Measurements from ENCODE around the gene LRRK2. TPM values are rescaled to one million over a fixed set of nuclear protein-coding genes. Genes with fewer than 3 reads are reported as not detected.

The LRRK2 gene
- total RNA-seq, 1 experiment from 2014 or later = 0.33 TPM

GRCh38 chr12:40233741-40234367 is 9.1 kb downstream of the LRRK2 start:
- Histone ChIP-seq H4K20me1 (ENCODE audit: low read length) (no peaks in the 10 kb centered on the region), H3K36me3 (ENCODE audit: low read depth, low read length) (no peaks in the 10 kb centered on the region), H3K9me3 (ENCODE audit: low read length) (no peaks in the 10 kb centered on the region), H3K27ac (ENCODE audit: low read length) (no peak overlapping the region), H3K4me1 (ENCODE audit: insufficient read depth, low read length) (no peaks in the 10 kb centered on the region), H3K4me3 (ENCODE audit: low read length) (no peak overlapping the region), H2AFZ (ENCODE audit: low read length) (no peak overlapping the region), H3K27me3 (ENCODE audit: low read length) (no peaks in the 10 kb centered on the region), H3K4me2 (ENCODE audit: low read length) (no peak overlapping the region), H3F3A (ENCODE audit: low read length, unreplicated experiment) (no peaks in the 10 kb centered on the region), H3K9ac (ENCODE audit: low read length) (no peak overlapping the region), H3K79me2 (ENCODE audit: low read length) (no peaks in the 10 kb centered on the region), H3K9me2 (replicated peaks; ENCODE audit: low read length) (no peaks in the 10 kb centered on the region)
- DNase-seq (no peak), ATAC-seq (no peak)
- TF ChIP-seq, protein P1, sequence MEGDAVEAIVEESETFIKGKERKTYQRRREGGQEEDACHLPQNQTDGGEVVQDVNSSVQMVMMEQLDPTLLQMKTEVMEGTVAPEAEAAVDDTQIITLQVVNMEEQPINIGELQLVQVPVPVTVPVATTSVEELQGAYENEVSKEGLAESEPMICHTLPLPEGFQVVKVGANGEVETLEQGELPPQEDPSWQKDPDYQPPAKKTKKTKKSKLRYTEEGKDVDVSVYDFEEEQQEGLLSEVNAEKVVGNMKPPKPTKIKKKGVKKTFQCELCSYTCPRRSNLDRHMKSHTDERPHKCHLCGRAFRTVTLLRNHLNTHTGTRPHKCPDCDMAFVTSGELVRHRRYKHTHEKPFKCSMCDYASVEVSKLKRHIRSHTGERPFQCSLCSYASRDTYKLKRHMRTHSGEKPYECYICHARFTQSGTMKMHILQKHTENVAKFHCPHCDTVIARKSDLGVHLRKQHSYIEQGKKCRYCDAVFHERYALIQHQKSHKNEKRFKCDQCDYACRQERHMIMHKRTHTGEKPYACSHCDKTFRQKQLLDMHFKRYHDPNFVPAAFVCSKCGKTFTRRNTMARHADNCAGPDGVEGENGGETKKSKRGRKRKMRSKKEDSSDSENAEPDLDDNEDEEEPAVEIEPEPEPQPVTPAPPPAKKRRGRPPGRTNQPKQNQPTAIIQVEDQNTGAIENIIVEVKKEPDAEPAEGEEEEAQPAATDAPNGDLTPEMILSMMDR (conservative IDR thresholded peaks at IDR 0.05; ENCODE audit: low read depth, low read length) = no peak
- no peak for TF ChIP-seq EZH2phosphoT487 (IDR thresholded peaks at IDR 0.05; ENCODE audit: borderline replicate concordance, low read length)
- no peak for TF ChIP-seq EZH2 (IDR thresholded peaks at IDR 0.05; ENCODE audit: low read length, unreplicated experiment)
- BruUV-seq (replicated peaks) = no TSS peak
- ChIA-PET CTCF (no interaction called here), POLR2A (ENCODE audit: unreplicated experiment) (no interaction called here)
- intact Hi-C loops (cut with micrococcal nuclease) = no loop called here

GRCh38 chr12:40236357-40236850 is 11.6 kb downstream of the LRRK2 start:
- no peak overlapping the region for H3K9ac ChIP-seq (ENCODE audit: low read length)
- H3K27me3 ChIP-seq (ENCODE audit: low read length) = no peaks in the 10 kb centered on the region
- no TSS peak for BruUV-seq (replicated peaks)
- H3K4me2 ChIP-seq (ENCODE audit: low read length) = no peak overlapping the region
- no peaks in the 10 kb centered on the region for H4K20me1 ChIP-seq (ENCODE audit: low read length)
- no peak for DNase-seq
- ChIA-PET POLR2A (ENCODE audit: unreplicated experiment) (no interaction called here), CTCF (no interaction called here)
- H3K79me2 ChIP-seq (ENCODE audit: low read length) = no peaks in the 10 kb centered on the region
- intact Hi-C loops (cut with micrococcal nuclease) = no loop called here
- TF ChIP-seq EZH2phosphoT487 (IDR thresholded peaks at IDR 0.05; ENCODE audit: borderline replicate concordance, low read length) = no peak
- TF ChIP-seq EZH2 (IDR thresholded peaks at IDR 0.05; ENCODE audit: low read length, unreplicated experiment) = no peak
- H3K9me3 ChIP-seq (ENCODE audit: low read length) = no peaks in the 10 kb centered on the region
- H3K4me1 ChIP-seq (ENCODE audit: insufficient read depth, low read length) = no peaks in the 10 kb centered on the region
- ATAC-seq = no peak
- no peak overlapping the region for H3K27ac ChIP-seq (ENCODE audit: low read length)
- H3K36me3 ChIP-seq (ENCODE audit: low read depth, low read length) = no peaks in the 10 kb centered on the region
- no peak overlapping the region for H2AFZ ChIP-seq (ENCODE audit: low read length)
- H3F3A ChIP-seq (ENCODE audit: low read length, unreplicated experiment) = no peaks in the 10 kb centered on the region
- no peaks in the 10 kb centered on the region for H3K9me2 ChIP-seq (replicated peaks; ENCODE audit: low read length)
- no peak overlapping the region for H3K4me3 ChIP-seq (ENCODE audit: low read length)

- no peaks in the 10 kb centered on the region for H3K4me1 ChIP-seq (ENCODE audit: insufficient read depth, low read length)
- H3F3A ChIP-seq (ENCODE audit: low read length, unreplicated experiment) = no peaks in the 10 kb centered on the region
- ATAC-seq (no peak), DNase-seq (no peak)
- H3K36me3 ChIP-seq (ENCODE audit: low read depth, low read length) = no peaks in the 10 kb centered on the region
- H3K27me3 ChIP-seq (ENCODE audit: low read length) = no peaks in the 10 kb centered on the region
- TF ChIP-seq, protein P1 (conservative IDR thresholded peaks at IDR 0.05; ENCODE audit: low read depth, low read length) = no peak
- TF ChIP-seq EZH2 (IDR thresholded peaks at IDR 0.05; ENCODE audit: low read length, unreplicated experiment) (no peak), EZH2phosphoT487 (IDR thresholded peaks at IDR 0.05; ENCODE audit: borderline replicate concordance, low read length) (no peak)
- no peak overlapping the region for H2AFZ ChIP-seq (ENCODE audit: low read length)
- H3K9ac ChIP-seq (ENCODE audit: low read length) = no peak overlapping the region
- H3K4me3 ChIP-seq (ENCODE audit: low read length) = no peak overlapping the region
- no peaks in the 10 kb centered on the region for H3K9me2 ChIP-seq (replicated peaks; ENCODE audit: low read length)
- ChIA-PET POLR2A (ENCODE audit: unreplicated experiment) (no interaction called here), CTCF (no interaction called here)
- BruUV-seq (replicated peaks) = no TSS peak
- no peaks in the 10 kb centered on the region for H3K9me3 ChIP-seq (ENCODE audit: low read length)
- no peak overlapping the region for H3K27ac ChIP-seq (ENCODE audit: low read length)
- intact Hi-C loops (cut with micrococcal nuclease) = no loop called here
- no peaks in the 10 kb centered on the region for H4K20me1 ChIP-seq (ENCODE audit: low read length)
- H3K79me2 ChIP-seq (ENCODE audit: low read length) = no peaks in the 10 kb centered on the region
- H3K4me2 ChIP-seq (ENCODE audit: low read length) = no peak overlapping the region
These were observed 13.6 kb downstream of the LRRK2 start for GRCh38 chr12:40238266-40238902.
